ENCODE measurements around the gene ZNF438.

DNA sequence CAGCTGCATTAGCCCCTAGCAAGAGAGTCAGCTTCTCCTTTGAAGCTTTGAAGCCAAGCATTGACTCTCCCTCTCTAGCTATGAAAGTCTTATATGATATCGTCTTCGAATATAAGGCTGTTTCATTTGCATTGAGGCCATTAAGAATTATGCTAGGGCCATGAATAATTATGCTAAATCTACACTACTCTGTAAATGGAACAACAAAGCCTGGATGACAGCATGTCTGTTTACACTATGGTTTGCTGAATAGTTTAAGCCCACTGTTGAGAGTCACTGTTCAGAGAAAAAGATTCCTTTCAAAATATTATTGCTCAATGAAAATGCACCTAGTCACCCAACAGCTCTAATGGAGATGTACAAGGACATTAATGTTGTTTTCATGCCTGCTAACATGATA, 52.8 kb downstream of the ZNF438 start:
- TF ChIP-seq ARNTL (CRISPR knock-in tag; IDR thresholded peaks at IDR 0.05; ENCODE audit: borderline replicate concordance, low read depth) (no peak), ZNF565 (CRISPR knock-in tag; conservative IDR thresholded peaks at IDR 0.05; ENCODE audit: low read depth) (no peak), OSR1 (CRISPR knock-in tag; IDR thresholded peaks at IDR 0.05) (no peak), CSDC2 (CRISPR knock-in tag; IDR thresholded peaks at IDR 0.05) (no peak), ZFP30 (CRISPR knock-in tag; IDR thresholded peaks at IDR 0.05) (no peak), TCF4 (CRISPR knock-in tag; IDR thresholded peaks at IDR 0.05; ENCODE audit: borderline replicate concordance) (no peak), PATZ1 (CRISPR knock-in tag; IDR thresholded peaks at IDR 0.05; ENCODE audit: borderline replicate concordance) (no peak), GLIS3 (CRISPR knock-in tag; IDR thresholded peaks at IDR 0.05) (no peak), SNAI2 (CRISPR knock-in tag; IDR thresholded peaks at IDR 0.05) (no peak)

Data from SK-N-SH treated with all-trans-retinoic acid at 6 μM for 48 hours (cell line).